CD4-positive, alpha-beta T cell treated with Interleukin-21 for 1 hour (primary cell): ENCODE data around the gene CLCN6.

Source experiments
- DNase-seq: peaks from one replicate; pipeline ENCODE4 v3.0.0-alpha.2; 2020

Gene CLCN6

GRCh38 chr1:11805422-11806306 is at the start of gene CLCN6, which contains the start of gene MTHFR:
CLCN6 (plus strand) TSS chr1:11806191; CDS start chr1:11806263, 72 bp downstream.
MTHFR (minus strand) TSS chr1:11805964; CDS start chr1:11803116, 2,848 bp downstream.
- DNase-seq = peak; percentile 98

- no peak for DNase-seq
Measured at GRCh38 chr1:11757047-11757446, 48.9 kb upstream of the CLCN6 start.

GRCh38 chr1:11759791-11760190 is 46.2 kb upstream of the CLCN6 start:
- no peak for DNase-seq

GRCh38 chr1:11761285-11761684 is 44.7 kb upstream of the CLCN6 start:
- DNase-seq = no peak

GRCh38 chr1:11761988-11762406 is 44.0 kb upstream of the CLCN6 start, which contains the start of gene C1orf167:
C1orf167 (plus strand) TSS chr1:11762193; CDS start chr1:11764401, 2,208 bp downstream.
- DNase-seq = peak; percentile 30

- no peak for DNase-seq
Measured at GRCh38 chr1:11764115-11764514, 41.9 kb upstream of the CLCN6 start.

GRCh38 chr1:11764519-11764918 is 41.5 kb upstream of the CLCN6 start:
- DNase-seq = no peak

- no peak for DNase-seq
Measured at GRCh38 chr1:11765661-11766428, 40.1 kb upstream of the CLCN6 start.

- DNase-seq = no peak
Measured at GRCh38 chr1:11766429-11766776, 39.6 kb upstream of the CLCN6 start.

GRCh38 chr1:11767922-11768704 is 37.9 kb upstream of the CLCN6 start:
- DNase-seq = no peak

- no peak for DNase-seq
Measured at GRCh38 chr1:11768821-11769220, 37.2 kb upstream of the CLCN6 start.

- no peak for DNase-seq
Measured at GRCh38 chr1:11769274-11769673, 36.7 kb upstream of the CLCN6 start.

- DNase-seq = no peak
Measured at GRCh38 chr1:11770011-11770410, 36.0 kb upstream of the CLCN6 start.

GRCh38 chr1:11771481-11772043 is 34.4 kb upstream of the CLCN6 start:
- DNase-seq = no peak

- DNase-seq = no peak
Measured at GRCh38 chr1:11772458-11772857, 33.5 kb upstream of the CLCN6 start.

- DNase-seq = no peak
Measured at GRCh38 chr1:11774753-11775152, 31.2 kb upstream of the CLCN6 start.

GRCh38 chr1:11777658-11778322 is 28.2 kb upstream of the CLCN6 start:
- no peak for DNase-seq

- DNase-seq = no peak
Measured at GRCh38 chr1:11778336-11778735, 27.7 kb upstream of the CLCN6 start.

GRCh38 chr1:11778844-11779623 is 27.0 kb upstream of the CLCN6 start:
- DNase-seq = no peak

GRCh38 chr1:11779715-11780379 is 26.1 kb upstream of the CLCN6 start:
- no peak for DNase-seq
